Measurements from ENCODE around the gene PPTC7.

The PPTC7 gene

GRCh38 chr12:110498984-110499706, 84.0 kb downstream of the PPTC7 start (continued):
- TF ChIP-seq PRDM4 (tag by site-specific recombination; IDR thresholded peaks at IDR 0.05) (no peak), ZBTB7A (tag by site-specific recombination; IDR thresholded peaks at IDR 0.05; ENCODE audit: low read depth) (no peak), SP7 (tag by site-specific recombination; IDR thresholded peaks at IDR 0.05) (0 out of 2 replicates have a peak, but pooled peaks have one; percentile 35), ZNF202 (tag by site-specific recombination; IDR thresholded peaks at IDR 0.05; ENCODE audit: borderline replicate concordance) (no peak), ZBTB48 (tag by site-specific recombination; IDR thresholded peaks at IDR 0.05) (no peak), CTCF (tag by site-specific recombination; IDR thresholded peaks at IDR 0.05) (no peak), MEIS1 (CRISPR knock-in tag; IDR thresholded peaks at IDR 0.05; ENCODE audit: borderline replicate concordance) (no peak), ZNF114 (tag by site-specific recombination; IDR thresholded peaks at IDR 0.05) (no peak), ZNF366 (tag by site-specific recombination; conservative IDR thresholded peaks at IDR 0.05) (peak; percentile 58), ZNF660 (tag by site-specific recombination; IDR thresholded peaks at IDR 0.05) (peak; percentile 65; the same call in 1 of the 2 replicates), ZNF514 (tag by site-specific recombination; IDR thresholded peaks at IDR 0.05) (no peak), ZNF837 (tag by site-specific recombination; IDR thresholded peaks at IDR 0.05) (no peak), ZNF645 (tag by site-specific recombination; IDR thresholded peaks at IDR 0.05) (no peak), ZNF423 (tag by site-specific recombination; IDR thresholded peaks at IDR 0.05) (no peak), ZNF274 (IDR thresholded peaks at IDR 0.05; ENCODE audit: low read length) (no peak), ZNF274 (tag by site-specific recombination; IDR thresholded peaks at IDR 0.05; ENCODE audit: borderline replicate concordance) (no peak), ZNF292 (tag by site-specific recombination; IDR thresholded peaks at IDR 0.05; ENCODE audit: borderline replicate concordance, low read depth) (no peak), ZSCAN23 (tag by site-specific recombination; IDR thresholded peaks at IDR 0.05) (no peak), ZNF10 (tag by site-specific recombination; IDR thresholded peaks at IDR 0.05) (no peak), BCL11A (tag by site-specific recombination; IDR thresholded peaks at IDR 0.05; ENCODE audit: low read depth) (no peak), ZBTB17 (tag by site-specific recombination; IDR thresholded peaks at IDR 0.05) (peak; percentile 56), OVOL3 (tag by site-specific recombination; IDR thresholded peaks at IDR 0.05) (no peak), ZNF394 (tag by site-specific recombination; IDR thresholded peaks at IDR 0.05; ENCODE audit: borderline replicate concordance) (0 out of 2 replicates have a peak, but pooled peaks have one; percentile 12), ZNF148 (tag by site-specific recombination; IDR thresholded peaks at IDR 0.05; ENCODE audit: borderline replicate concordance) (no peak), ZFP41 (tag by site-specific recombination; IDR thresholded peaks at IDR 0.05; ENCODE audit: borderline replicate concordance) (no peak), ZNF558 (tag by site-specific recombination; IDR thresholded peaks at IDR 0.05) (peak; percentile 13; the same call in 1 of the 2 replicates), ZNF624 (tag by site-specific recombination; IDR thresholded peaks at IDR 0.05) (no peak)
- TF ChIP-seq, protein P1, sequence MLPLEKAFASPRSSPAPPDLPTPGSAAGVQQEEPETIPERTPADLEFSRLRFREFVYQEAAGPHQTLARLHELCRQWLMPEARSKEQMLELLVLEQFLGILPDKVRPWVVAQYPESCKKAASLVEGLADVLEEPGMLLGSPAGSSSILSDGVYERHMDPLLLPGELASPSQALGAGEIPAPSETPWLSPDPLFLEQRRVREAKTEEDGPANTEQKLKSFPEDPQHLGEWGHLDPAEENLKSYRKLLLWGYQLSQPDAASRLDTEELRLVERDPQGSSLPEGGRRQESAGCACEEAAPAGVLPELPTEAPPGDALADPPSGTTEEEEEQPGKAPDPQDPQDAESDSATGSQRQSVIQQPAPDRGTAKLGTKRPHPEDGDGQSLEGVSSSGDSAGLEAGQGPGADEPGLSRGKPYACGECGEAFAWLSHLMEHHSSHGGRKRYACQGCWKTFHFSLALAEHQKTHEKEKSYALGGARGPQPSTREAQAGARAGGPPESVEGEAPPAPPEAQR (tag by site-specific recombination; IDR thresholded peaks at IDR 0.05) = no peak
